ENCODE results near the gene DNASE1L3.

DNA sequence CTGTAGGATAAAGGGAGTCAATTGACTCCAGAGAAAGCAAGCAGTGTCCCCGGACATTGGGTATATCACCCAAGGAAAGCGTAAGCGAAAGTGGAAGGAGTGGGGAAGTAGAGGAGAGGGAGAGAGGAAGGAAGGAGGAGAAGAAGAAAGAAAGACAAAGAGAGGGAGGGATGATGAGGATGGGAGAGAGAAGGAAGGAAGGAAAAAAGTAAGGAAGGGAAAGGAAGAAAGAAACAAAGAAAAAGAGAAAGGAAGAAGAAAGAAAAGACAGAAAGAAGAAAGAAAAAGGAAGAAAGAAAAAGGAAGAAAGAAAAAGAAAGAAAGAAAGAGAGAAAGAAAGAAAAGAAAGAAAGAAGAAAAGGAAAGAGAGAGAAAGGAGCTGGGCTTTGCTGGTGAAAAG lies 839 bp downstream of the DNASE1L3 start:
- TF ChIP-seq POLR2AphosphoS5 (IDR thresholded peaks at IDR 0.05; ENCODE audit: low read depth, low read length) (no peak), TAF1 (IDR thresholded peaks at IDR 0.05; ENCODE audit: borderline replicate concordance, insufficient read depth, low read length) (no peak), SIN3A (IDR thresholded peaks at IDR 0.05; ENCODE audit: borderline replicate concordance, insufficient read depth, low read length) (no peak), FOXP2 (optimal IDR thresholded peaks at IDR 0.05; ENCODE audit: borderline replicate concordance, extremely low read depth, extremely low read length, insufficient read depth) (no peak)
- TF ChIP-seq, protein P1, sequence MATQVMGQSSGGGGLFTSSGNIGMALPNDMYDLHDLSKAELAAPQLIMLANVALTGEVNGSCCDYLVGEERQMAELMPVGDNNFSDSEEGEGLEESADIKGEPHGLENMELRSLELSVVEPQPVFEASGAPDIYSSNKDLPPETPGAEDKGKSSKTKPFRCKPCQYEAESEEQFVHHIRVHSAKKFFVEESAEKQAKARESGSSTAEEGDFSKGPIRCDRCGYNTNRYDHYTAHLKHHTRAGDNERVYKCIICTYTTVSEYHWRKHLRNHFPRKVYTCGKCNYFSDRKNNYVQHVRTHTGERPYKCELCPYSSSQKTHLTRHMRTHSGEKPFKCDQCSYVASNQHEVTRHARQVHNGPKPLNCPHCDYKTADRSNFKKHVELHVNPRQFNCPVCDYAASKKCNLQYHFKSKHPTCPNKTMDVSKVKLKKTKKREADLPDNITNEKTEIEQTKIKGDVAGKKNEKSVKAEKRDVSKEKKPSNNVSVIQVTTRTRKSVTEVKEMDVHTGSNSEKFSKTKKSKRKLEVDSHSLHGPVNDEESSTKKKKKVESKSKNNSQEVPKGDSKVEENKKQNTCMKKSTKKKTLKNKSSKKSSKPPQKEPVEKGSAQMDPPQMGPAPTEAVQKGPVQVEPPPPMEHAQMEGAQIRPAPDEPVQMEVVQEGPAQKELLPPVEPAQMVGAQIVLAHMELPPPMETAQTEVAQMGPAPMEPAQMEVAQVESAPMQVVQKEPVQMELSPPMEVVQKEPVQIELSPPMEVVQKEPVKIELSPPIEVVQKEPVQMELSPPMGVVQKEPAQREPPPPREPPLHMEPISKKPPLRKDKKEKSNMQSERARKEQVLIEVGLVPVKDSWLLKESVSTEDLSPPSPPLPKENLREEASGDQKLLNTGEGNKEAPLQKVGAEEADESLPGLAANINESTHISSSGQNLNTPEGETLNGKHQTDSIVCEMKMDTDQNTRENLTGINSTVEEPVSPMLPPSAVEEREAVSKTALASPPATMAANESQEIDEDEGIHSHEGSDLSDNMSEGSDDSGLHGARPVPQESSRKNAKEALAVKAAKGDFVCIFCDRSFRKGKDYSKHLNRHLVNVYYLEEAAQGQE (IDR thresholded peaks at IDR 0.05; ENCODE audit: insufficient read depth in 1 of 2, low read depth in 2 of 2, low read length in 2 of 2): no peak
